ENCODE data around the gene PRRG3. TPM values are rescaled to one million over a fixed set of nuclear protein-coding genes. Genes with fewer than 3 reads are reported as not detected.

The PRRG3 gene
- total RNA-seq (2012; rRNA removed) (not detected in 2 replicates), polyA plus RNA-seq (2012; rRNA removed) (not detected in 2 replicates), Bru-seq, nascent RNA (not detected), BruChase-seq, experiment 1, labeled RNA remaining after a 6-hour chase (not detected), BruChase-seq, experiment 2, labeled RNA remaining after a 2-hour chase (not detected)
- polyA plus RNA-seq (2012; cell fraction: cytosol; rRNA removed) = not detected in 2 replicates
- not detected in 2 replicates for polyA plus RNA-seq (2012; cell fraction: nucleus; rRNA removed; ENCODE audit: low replicate concordance)
- long read RNA-seq = 0 reads

- intact Hi-C loops (cut with micrococcal nuclease) = no loop called here
- H4K20me1 ChIP-seq (ENCODE audit: insufficient read depth, low read length) = no peaks in the 10 kb centered on the region
Measured at GRCh38 chrX:151694661-151695582, at the start of gene PRRG3. PRRG3 (plus strand) TSS chrX:151695458; CDS start chrX:151698815, 3,357 bp downstream.

More at GRCh38 chrX:151694661-151695582, at the start of gene PRRG3:
- Histone ChIP-seq H3K4ac (ENCODE audit: low read depth, low read length) (no peak within 1 kb of the TSS), H3K27me3 (ENCODE audit: control insufficient read depth, insufficient read depth, low read length) (no peaks in the 10 kb centered on the region), H3K79me1 (ENCODE audit: low read depth in 1 of 2, low read length in 2 of 2) (no peaks in the 10 kb centered on the region), H3K9ac (ENCODE audit: low read depth, low read length) (no peak within 1 kb of the TSS), H2AK5ac (ENCODE audit: low read depth, low read length) (no peak within 1 kb of the TSS), H2BK15ac (ENCODE audit: low read depth, low read length) (no peak within 1 kb of the TSS), H3K56ac (ENCODE audit: extremely low read depth, insufficient read depth, low read length) (no peak within 1 kb of the TSS), H3K36me3 (ENCODE audit: control insufficient read depth, insufficient read depth, low read length) (no peaks in the 10 kb centered on the region), H3K4me1 (ENCODE audit: control insufficient read depth, insufficient read depth, low read length) (no peaks in the 10 kb centered on the region), H4K8ac (ENCODE audit: low read depth in 2 of 2, low read length in 2 of 2) (no peak within 1 kb of the TSS), H2AK9ac (replicated peaks; ENCODE audit: low read depth, low read length, poor library complexity) (no peak within 1 kb of the TSS), H3K4me2 (ENCODE audit: low read depth, low read length) (no peak within 1 kb of the TSS), H2BK20ac (ENCODE audit: low read depth, low read length) (no peak within 1 kb of the TSS), H2AFZ (replicated peaks; ENCODE audit: low read length, poor library complexity) (no peak within 1 kb of the TSS), H3K23ac (ENCODE audit: low read depth, low read length) (no peak within 1 kb of the TSS), H4K91ac (ENCODE audit: insufficient read depth, low read depth, low read length) (no peak within 1 kb of the TSS), H2BK120ac (ENCODE audit: low read depth, low read length) (no peak within 1 kb of the TSS), H3K9me3 (ENCODE audit: control insufficient read depth, insufficient read depth, low read length) (peaks cover 16% of the 10 kb centered on the region; the same call in 1 of the 2 replicates), H2BK5ac (ENCODE audit: low read depth, low read length, poor library complexity, severe bottlenecking) (no peak within 1 kb of the TSS), H3K27ac (ENCODE audit: insufficient read depth, low read length) (no peak within 1 kb of the TSS), H3K9me1 (ENCODE audit: insufficient read depth, low read length) (no peaks in the 10 kb centered on the region), H4K5ac (ENCODE audit: low read depth, low read length) (no peak within 1 kb of the TSS), H3K14ac (replicated peaks; ENCODE audit: low read depth, low read length) (no peak within 1 kb of the TSS), H3K4me3 (ENCODE audit: insufficient read depth, low read depth, low read length) (no peak within 1 kb of the TSS), H3K18ac (ENCODE audit: low read depth, low read length) (no peak within 1 kb of the TSS)
- no peak for TF ChIP-seq RFX5 (IDR thresholded peaks at IDR 0.05; ENCODE audit: low read depth, low read length)
- TF ChIP-seq MAZ (IDR thresholded peaks at IDR 0.05; ENCODE audit: borderline replicate concordance, low read depth, low read length) = no peak
- no peak for TF ChIP-seq MAFK (IDR thresholded peaks at IDR 0.05; ENCODE audit: low read depth, low read length)
- CTCF ChIA-PET = no interaction called here
- POLR2A ChIA-PET (ENCODE audit: unreplicated experiment) = no interaction called here
- dilution Hi-C loops (cut with HindIII; ENCODE audit: low sequenced_read_pairs, unreplicated experiment) (no loop called here), in situ Hi-C loops (cut with MboI; ENCODE audit: low sequenced_read_pairs) (loop anchor here (25.0 kb wide), 1 partner anchor 533 kb away; no protein-coding TSS in a partner anchor)
- no TSS peak for BruUV-seq (replicated peaks)
- ATAC-seq (ENCODE audit: low read depth) (no peak), DNase-seq (no peak)
- 46% methylated on average over 37 of the region's 100 CpGs; no CpG with 5 or more reads in 1 of the 2 experiments for WGBS, 2 experiments (ENCODE audit: extremely low coverage in 2 of 2, insufficient read length in 1 of 2)
